ENCODE measurements around the gene RIMOC1.

RIMOC1 gene

GRCh38 chr5:41869724-41870626, 34.2 kb upstream of the RIMOC1 start, which contains the start of gene OXCT1:
Gene OXCT1, minus strand, starts transcription at chr5:41870425. Its CDS starts 67 bp downstream, at chr5:41870358.
- TF ChIP-seq CTCF (IDR thresholded peaks at IDR 0.05; ENCODE audit: low read depth, low read length) = no peak
- DNase-seq (ENCODE audit: extremely low read depth, low read depth) = peak; percentile 43

- no peak for TF ChIP-seq CTCF (IDR thresholded peaks at IDR 0.05; ENCODE audit: low read depth, low read length)
- no peak for DNase-seq (ENCODE audit: extremely low read depth, low read depth)
Measured at GRCh38 chr5:41870627-41871048, 33.5 kb upstream of the RIMOC1 start.

GRCh38 chr5:41871852-41872251, 32.3 kb upstream of the RIMOC1 start:
- DNase-seq (ENCODE audit: extremely low read depth, low read depth) = no peak
- no peak for TF ChIP-seq CTCF (IDR thresholded peaks at IDR 0.05; ENCODE audit: low read depth, low read length)

- TF ChIP-seq CTCF (IDR thresholded peaks at IDR 0.05; ENCODE audit: low read depth, low read length) = no peak
- no peak for DNase-seq (ENCODE audit: extremely low read depth, low read depth)
Measured at GRCh38 chr5:41874512-41875060, 29.6 kb upstream of the RIMOC1 start.

- no peak for DNase-seq (ENCODE audit: extremely low read depth, low read depth)
- no peak for TF ChIP-seq CTCF (IDR thresholded peaks at IDR 0.05; ENCODE audit: low read depth, low read length)
Measured at GRCh38 chr5:41875121-41875520, 29.0 kb upstream of the RIMOC1 start.

GRCh38 chr5:41876678-41877077, 27.5 kb upstream of the RIMOC1 start:
- TF ChIP-seq CTCF (IDR thresholded peaks at IDR 0.05; ENCODE audit: low read depth, low read length) = no peak
- no peak for DNase-seq (ENCODE audit: extremely low read depth, low read depth)

GRCh38 chr5:41877408-41877807, 26.7 kb upstream of the RIMOC1 start:
- no peak for TF ChIP-seq CTCF (IDR thresholded peaks at IDR 0.05; ENCODE audit: low read depth, low read length)
- no peak for DNase-seq (ENCODE audit: extremely low read depth, low read depth)
